SK-N-SH (cell line): ENCODE measurements around the gene ACIN1. TPM values are rescaled to one million over a fixed set of nuclear protein-coding genes. Genes with fewer than 3 reads are reported as not detected.

Source experiments
- CTCF ChIA-PET: fragments of 300-600, 350-600 bp; formaldehyde crosslinking; extraction: SDS; loops from one replicate; lab custom pipeline; 2021; lab: Yijun Ruan, JAX
- POLR2A ChIA-PET: fragments of 350-600 bp; sonication (Branson Sonifier 250); formaldehyde crosslinking; extraction: SDS; loops from one replicate; lab custom pipeline; 2020; ENCODE audit warnings: antibody characterized with exemption, inconsistent platforms; lab: Yijun Ruan, JAX
- DNase-seq: peaks from one replicate; pipeline ENCODE4 v3.0.0; 2012
- H2AFZ ChIP-seq: fragments of 200-600 bp; sonication (generic); 2 replicates; pipeline ENCODE4 v1.8.1; 2016; ENCODE audit warnings: antibody characterized with exemption, mild to moderate bottlenecking, low read depth
- H3F3A ChIP-seq: fragments of 200-600 bp; sonication (generic); replicated peaks from 2 replicates; pipeline ENCODE3; 2016; ENCODE audit warnings: antibody characterized with exemption, mild to moderate bottlenecking; ENCODE audit not compliant: insufficient read depth
- H3K27ac ChIP-seq, 2 experiments: fragments of 200-500 bp in 1 of 2; fragments of 200-600 bp in 1 of 2; sonication (Bioruptor generic) in 1 of 2; sonication (generic), shearing (Covaris generic) in 1 of 2; 2 replicates each; pipeline versions ENCODE4 v1.5.1 to v1.6.1; 2014 to 2016; ENCODE audit warnings: low read depth in 2 of 2, inconsistent platforms in 1 of 2, low read length in 1 of 2, mild to moderate bottlenecking in 1 of 2, mixed read lengths in 1 of 2
- H3K27me3 ChIP-seq: fragments of 200-600 bp; sonication (generic), shearing (Covaris generic); 2 replicates; pipeline ENCODE4 v1.6.1; 2016; ENCODE audit warnings: mixed run types; ENCODE audit not compliant: insufficient read depth
- H3K36me3 ChIP-seq, 2 experiments: fragments of 200-500 bp in 1 of 2; fragments of 200-600 bp in 1 of 2; sonication (Bioruptor generic) in 1 of 2; sonication (generic) in 1 of 2; replicated peaks in 1 of 2; 2 replicates each; pipeline versions ENCODE3 to v1.5.1; 2014 to 2016; ENCODE audit warnings: low read length in 1 of 2, mild to moderate bottlenecking in 1 of 2; ENCODE audit not compliant: insufficient read depth in 2 of 2, control insufficient read depth in 1 of 2
- H3K4me1 ChIP-seq, 2 experiments: fragments of 200-500 bp in 1 of 2; fragments of 200-600 bp in 1 of 2; sonication (Bioruptor generic) in 1 of 2; sonication (generic), shearing (Covaris generic) in 1 of 2; 2 replicates each; pipeline versions ENCODE4 v1.5.1 to v1.6.1; 2014 to 2016; ENCODE audit warnings: low read depth in 1 of 2, low read length in 1 of 2, mixed run types in 1 of 2; ENCODE audit not compliant: insufficient read depth in 2 of 2, control insufficient read depth in 1 of 2
- H3K4me2 ChIP-seq: fragments of 200-600 bp; sonication (generic), shearing (Covaris generic); 2 replicates; pipeline ENCODE4 v1.6.1; 2017; ENCODE audit warnings: mixed run types
- H3K4me3 ChIP-seq, 2 experiments: fragments of 200-500 bp in 1 of 2; fragments of 200-600 bp in 1 of 2; sonication (Bioruptor generic) in 1 of 2; sonication (generic), shearing (Covaris generic) in 1 of 2; 2 replicates each; pipeline versions ENCODE4 v1.5.1 to v1.8.1; 2014 to 2016; ENCODE audit warnings: low read depth in 2 of 2, inconsistent platforms in 1 of 2, low read length in 1 of 2, mild to moderate bottlenecking in 1 of 2, mixed read lengths in 1 of 2, moderate library complexity in 1 of 2
- H3K79me2 ChIP-seq: fragments of 200-600 bp; sonication (generic); 2 replicates; pipeline ENCODE4 v1.8.1; 2017; ENCODE audit warnings: mild to moderate bottlenecking; ENCODE audit not compliant: insufficient read depth
- H3K9ac ChIP-seq: fragments of 200-600 bp; sonication (generic); 2 replicates; pipeline ENCODE4 v1.6.1; 2017; ENCODE audit warnings: mixed run types
- H3K9me2 ChIP-seq: fragments of 200-600 bp; sonication (generic); 2 replicates; pipeline ENCODE4 v1.6.1; 2017; ENCODE audit warnings: mixed run types
- H3K9me3 ChIP-seq: fragments of 200-600 bp; sonication (generic); 2 replicates; pipeline ENCODE4 v1.6.1; 2017; ENCODE audit warnings: mixed run types, mild to moderate bottlenecking, moderate library complexity
- H4K20me1 ChIP-seq: fragments of 200-600 bp; sonication (generic); 2 replicates; pipeline ENCODE4 v1.6.1; 2017; ENCODE audit warnings: mild to moderate bottlenecking, mixed run types; ENCODE audit not compliant: insufficient read depth
- GATA2 ChIP-seq: sonication (generic); formaldehyde crosslinking; IDR thresholded peaks from 2 replicates; pipeline ENCODE4 v1.5.0; 2020; ENCODE audit warnings: mild to moderate bottlenecking, missing genetic modification reagents
- JUND ChIP-seq: IDR thresholded peaks from 2 replicates; pipeline ENCODE4 v1.4.0; 2012
- NRF1 ChIP-seq: IDR thresholded peaks from 2 replicates; pipeline ENCODE4 v1.6.1; 2012; ENCODE audit warnings: low read depth, mild to moderate bottlenecking, low read length
- SMC3 ChIP-seq: IDR thresholded peaks from 2 replicates; pipeline ENCODE4 v1.6.1; 2012; ENCODE audit warnings: low read depth, low read length, improper control_type of control experiment
- WGBS: methylation state at CpG from one replicate; pipeline ENCODE4 v1.1.6; 2017; ENCODE audit warnings: low lambda C conversion rate; 5-methylcytosine and 5-hydroxymethylcytosine counted together
- polyA plus RNA-seq, 3 experiments: library from polyadenylated mRNA; depleted of rRNA; stranded (reverse); fragments of >200 nt; gene quantifications; 2 replicates each; pipeline ENCODE4 v1.2.3, GENCODE V29; 2012
- TF ChIP-seq, protein P1 (sequence below): IDR thresholded peaks from 2 replicates; pipeline ENCODE4 v1.6.1; 2012; ENCODE audit warnings: mild to moderate bottlenecking, low read depth, low read length, moderate library complexity
- TF ChIP-seq, protein P2 (sequence below): IDR thresholded peaks from 2 replicates; pipeline ENCODE4; 2012
- TF ChIP-seq, protein P3 (sequence below): IDR thresholded peaks from 2 replicates; pipeline ENCODE4 v1.4.0; 2012; ENCODE audit warnings: low read depth

The ACIN1 gene
- polyA plus RNA-seq, 1 of the 3 experiments (the other 2 are of a cell fraction) = 159 TPM

DNA sequence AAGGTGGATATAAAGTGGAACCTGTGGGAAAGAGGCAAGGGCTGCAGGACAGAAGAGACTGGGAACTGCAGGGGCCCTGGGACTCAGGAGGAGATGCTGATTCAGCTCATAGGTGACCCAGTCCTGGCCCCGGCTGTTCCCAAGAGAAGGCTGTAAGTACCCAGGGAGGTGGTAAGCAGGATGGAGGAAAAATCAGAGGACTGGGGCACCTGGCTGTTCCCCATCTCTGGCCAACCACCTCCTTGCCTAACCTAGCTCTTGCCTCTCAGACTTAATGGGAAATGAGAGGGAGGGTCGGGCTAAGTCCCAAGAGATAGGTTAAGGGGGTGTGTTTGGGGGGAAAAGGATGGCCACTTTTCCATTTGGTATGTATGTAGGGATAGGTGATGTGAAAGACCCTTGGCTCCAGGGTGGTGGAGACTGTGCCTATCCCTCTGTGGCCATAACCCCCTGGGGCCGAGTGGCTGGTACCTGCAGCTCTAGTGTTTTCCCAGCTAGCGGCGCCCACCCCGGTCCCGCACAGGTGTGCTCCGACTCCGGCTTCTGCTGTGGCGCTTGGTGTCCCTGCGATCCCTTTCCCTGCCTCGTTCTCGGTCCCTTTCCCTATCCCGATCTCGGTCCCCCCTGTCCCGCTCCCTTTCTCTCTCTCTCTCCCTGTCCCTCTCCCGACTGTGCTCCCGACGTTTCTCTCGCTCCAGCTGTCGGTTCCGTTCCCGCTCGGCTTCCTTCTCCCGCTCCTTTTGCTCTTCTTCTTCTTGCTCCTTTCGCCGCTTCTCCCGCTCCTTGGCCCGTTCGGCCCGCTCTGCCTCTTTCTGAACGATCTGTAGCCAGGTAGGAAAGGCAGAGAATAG is 36.1 kb downstream of the ACIN1 start:
- POLR2A ChIA-PET = interaction anchor here (0.9 to 3.9 kb wide), 12 partner anchors 10 to 81 kb away, joined by 3 to 33 read pairs (median 6); partner anchors contain the start of genes ACIN1, AJUBA and C14orf119
- H3K36me3 ChIP-seq = peaks cover 35 to 42% of the 10 kb centered on the region in 2 experiments
- DNase-seq = no peak

More for the DNA sequence above, 36.1 kb downstream of the ACIN1 start:
- TF ChIP-seq, protein P1, sequence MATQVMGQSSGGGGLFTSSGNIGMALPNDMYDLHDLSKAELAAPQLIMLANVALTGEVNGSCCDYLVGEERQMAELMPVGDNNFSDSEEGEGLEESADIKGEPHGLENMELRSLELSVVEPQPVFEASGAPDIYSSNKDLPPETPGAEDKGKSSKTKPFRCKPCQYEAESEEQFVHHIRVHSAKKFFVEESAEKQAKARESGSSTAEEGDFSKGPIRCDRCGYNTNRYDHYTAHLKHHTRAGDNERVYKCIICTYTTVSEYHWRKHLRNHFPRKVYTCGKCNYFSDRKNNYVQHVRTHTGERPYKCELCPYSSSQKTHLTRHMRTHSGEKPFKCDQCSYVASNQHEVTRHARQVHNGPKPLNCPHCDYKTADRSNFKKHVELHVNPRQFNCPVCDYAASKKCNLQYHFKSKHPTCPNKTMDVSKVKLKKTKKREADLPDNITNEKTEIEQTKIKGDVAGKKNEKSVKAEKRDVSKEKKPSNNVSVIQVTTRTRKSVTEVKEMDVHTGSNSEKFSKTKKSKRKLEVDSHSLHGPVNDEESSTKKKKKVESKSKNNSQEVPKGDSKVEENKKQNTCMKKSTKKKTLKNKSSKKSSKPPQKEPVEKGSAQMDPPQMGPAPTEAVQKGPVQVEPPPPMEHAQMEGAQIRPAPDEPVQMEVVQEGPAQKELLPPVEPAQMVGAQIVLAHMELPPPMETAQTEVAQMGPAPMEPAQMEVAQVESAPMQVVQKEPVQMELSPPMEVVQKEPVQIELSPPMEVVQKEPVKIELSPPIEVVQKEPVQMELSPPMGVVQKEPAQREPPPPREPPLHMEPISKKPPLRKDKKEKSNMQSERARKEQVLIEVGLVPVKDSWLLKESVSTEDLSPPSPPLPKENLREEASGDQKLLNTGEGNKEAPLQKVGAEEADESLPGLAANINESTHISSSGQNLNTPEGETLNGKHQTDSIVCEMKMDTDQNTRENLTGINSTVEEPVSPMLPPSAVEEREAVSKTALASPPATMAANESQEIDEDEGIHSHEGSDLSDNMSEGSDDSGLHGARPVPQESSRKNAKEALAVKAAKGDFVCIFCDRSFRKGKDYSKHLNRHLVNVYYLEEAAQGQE = no peak
- TF ChIP-seq NRF1 (no peak), SMC3 (no peak), JUND (no peak), GATA2 (CRISPR knock-in tag) (no peak)
- TF ChIP-seq, protein P2, sequence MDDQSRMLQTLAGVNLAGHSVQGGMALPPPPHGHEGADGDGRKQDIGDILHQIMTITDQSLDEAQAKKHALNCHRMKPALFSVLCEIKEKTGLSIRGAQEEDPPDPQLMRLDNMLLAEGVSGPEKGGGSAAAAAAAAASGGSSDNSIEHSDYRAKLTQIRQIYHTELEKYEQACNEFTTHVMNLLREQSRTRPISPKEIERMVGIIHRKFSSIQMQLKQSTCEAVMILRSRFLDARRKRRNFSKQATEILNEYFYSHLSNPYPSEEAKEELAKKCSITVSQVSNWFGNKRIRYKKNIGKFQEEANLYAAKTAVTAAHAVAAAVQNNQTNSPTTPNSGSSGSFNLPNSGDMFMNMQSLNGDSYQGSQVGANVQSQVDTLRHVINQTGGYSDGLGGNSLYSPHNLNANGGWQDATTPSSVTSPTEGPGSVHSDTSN = no peak
- TF ChIP-seq, protein P3, sequence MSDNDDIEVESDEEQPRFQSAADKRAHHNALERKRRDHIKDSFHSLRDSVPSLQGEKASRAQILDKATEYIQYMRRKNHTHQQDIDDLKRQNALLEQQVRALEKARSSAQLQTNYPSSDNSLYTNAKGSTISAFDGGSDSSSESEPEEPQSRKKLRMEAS = no peak
- WGBS = 96% methylated on average over 32 of the region's 32 CpGs
- peaks cover 15% of the 10 kb centered on the region; the same call in 1 of the 2 replicates for H3K79me2 ChIP-seq
- CTCF ChIA-PET = interaction anchor here (0.6 to 33.1 kb wide), 33 partner anchors 10 to 227 kb away, joined by 3 to 1566 read pairs (median 6); partner anchors contain the start of genes ACIN1, AJUBA, C14orf119 and HOMEZ
- H3F3A ChIP-seq = peaks cover 50% of the 10 kb centered on the region
- no peaks in the 10 kb centered on the region for H3K9me2 ChIP-seq
- H2AFZ ChIP-seq = no peak overlapping the region
- H3K9me3 ChIP-seq = no peaks in the 10 kb centered on the region
- H3K27ac ChIP-seq = no peak overlapping the region; a peak in 1 of 4 replicates
- H3K9ac ChIP-seq = no peak overlapping the region
- H3K27me3 ChIP-seq = no peaks in the 10 kb centered on the region
- H3K4me3 ChIP-seq = no peak overlapping the region
- H4K20me1 ChIP-seq = no peaks in the 10 kb centered on the region; the same call in 1 of the 2 replicates
- no peak overlapping the region for H3K4me2 ChIP-seq
- peaks cover 27 to 28% of the 10 kb centered on the region in 2 experiments; a peak in 3 of 4 replicates for H3K4me1 ChIP-seq
